Urinary bladder (tissue), 4 donors: ENCODE data around the gene PPEF1. TPM values are rescaled to one million over a fixed set of nuclear protein-coding genes. Genes with fewer than 3 reads are reported as not detected.
"Not testable (repeated sequence)": the region's sequence is repeated elsewhere in the genome, so short reads cannot be mapped to it uniquely, and the experiment has no call there.

Experiments
- DNase-seq: peaks from one replicate; pipeline ENCODE4 v3.0.0-alpha.2; 2015; ENCODE audit errors: extremely low spot score
- H3K27ac ChIP-seq: one replicate; pipeline ENCODE4 v1.5.1; 2013; ENCODE audit warnings: low read depth, mild to moderate bottlenecking, moderate library complexity
- H3K36me3 ChIP-seq: one replicate; pipeline ENCODE4 v1.6.1; 2013; ENCODE audit warnings: mild to moderate bottlenecking, moderate library complexity; ENCODE audit not compliant: insufficient read depth
- H3K4me1 ChIP-seq: one replicate; pipeline ENCODE4 v1.6.1; 2013; ENCODE audit warnings: mild to moderate bottlenecking, moderate library complexity; ENCODE audit not compliant: insufficient read depth
- H3K4me3 ChIP-seq: one replicate; pipeline ENCODE4 v1.5.1; 2013; ENCODE audit warnings: low read depth, low read length
- WGBS: extraction: QIAGEN DNeasy Blood & Tissue Kit; methylation state at CpG from one replicate; pipeline ENCODE4 v1.1.7; 2013; 5-methylcytosine and 5-hydroxymethylcytosine counted together
- polyA plus RNA-seq: library from polyadenylated mRNA; stranded (reverse); fragments of 200-250 nt; gene quantifications from one replicate; pipeline ENCODE4 v1.2.3, GENCODE V29; 2013
- total RNA-seq: library from RNA; depleted of rRNA; stranded (reverse); fragments of >200 nt; gene quantifications from one replicate; pipeline ENCODE4 v1.2.3, GENCODE V29; 2014
- donor health status: healthy with polysubstance abuse.
- donor health status: healthy.

The PPEF1 gene
- total and polyA plus RNA-seq, 2 donors, result 0.15 to 0.95 TPM

- no peaks in the 10 kb centered on the region for H3K36me3 ChIP-seq
- no peak overlapping the region for H3K27ac ChIP-seq
- no peaks in the 10 kb centered on the region for H3K4me1 ChIP-seq
- H3K4me3 ChIP-seq, result no peak overlapping the region
- no peak for DNase-seq
Observed at GRCh38 chrX:18792828-18793227, 85.4 kb downstream of the PPEF1 start.

- Histone ChIP-seq H3K27ac (no peak overlapping the region), H3K36me3 (no peaks in the 10 kb centered on the region), H3K4me1 (no peaks in the 10 kb centered on the region), H3K4me3 (no peak overlapping the region)
- no peak for DNase-seq
- WGBS, result 19% methylated on average over 7 of the region's 7 CpGs
Observed at GRCh38 chrX:18793601-18794089, 86.2 kb downstream of the PPEF1 start.

GRCh38 chrX:18797141-18797540 is 89.7 kb downstream of the PPEF1 start:
- no peak for DNase-seq
- 77% methylated on average over 2 of the region's 2 CpGs for WGBS

DNA sequence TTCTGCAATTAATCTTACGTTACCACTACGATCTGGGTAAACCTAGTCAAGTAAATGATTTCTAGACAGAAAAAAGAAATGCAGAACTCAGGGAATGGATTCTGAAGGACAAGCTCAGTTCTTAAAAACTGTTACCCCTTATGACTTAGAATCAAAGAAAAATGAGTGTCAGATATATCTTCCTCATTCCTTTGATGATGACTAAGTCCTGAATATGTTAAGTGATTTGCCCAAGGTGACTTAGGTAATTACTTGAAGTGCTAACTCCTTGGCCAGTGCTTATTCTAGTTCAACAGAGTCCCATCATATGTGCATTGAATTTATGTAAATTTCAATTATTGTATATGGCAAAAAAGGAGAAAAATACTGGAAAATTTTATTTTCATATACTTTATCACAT is 92.5 kb downstream of the PPEF1 start:
- no peak overlapping the region for H3K4me3 ChIP-seq
- 42% methylated on average over 2 of the region's 2 CpGs for WGBS
- no peak for DNase-seq
- H3K27ac ChIP-seq, result no peak overlapping the region
- no peaks in the 10 kb centered on the region for H3K4me1 ChIP-seq
- H3K36me3 ChIP-seq, result no peaks in the 10 kb centered on the region

More at GRCh38 chrX:18797141-18797540, 89.7 kb downstream of the PPEF1 start:
- H3K4me3 ChIP-seq, result no peak overlapping the region
- no peaks in the 10 kb centered on the region for H3K4me1 ChIP-seq
- H3K27ac ChIP-seq, result no peak overlapping the region
- H3K36me3 ChIP-seq, result no peaks in the 10 kb centered on the region

- H3K4me1 ChIP-seq, result no peaks in the 10 kb centered on the region
- no peak overlapping the region for H3K4me3 ChIP-seq
- DNase-seq, result no peak
- no peaks in the 10 kb centered on the region for H3K36me3 ChIP-seq
- no peak overlapping the region for H3K27ac ChIP-seq
Observed at GRCh38 chrX:18809641-18810040, 102.2 kb downstream of the PPEF1 start.

GRCh38 chrX:18810416-18810815 is 103.0 kb downstream of the PPEF1 start:
- no peaks in the 10 kb centered on the region for H3K4me1 ChIP-seq
- DNase-seq, result no peak
- 74% methylated on average over 2 of the region's 2 CpGs for WGBS
- H3K4me3 ChIP-seq, result no peak overlapping the region
- no peak overlapping the region for H3K27ac ChIP-seq
- H3K36me3 ChIP-seq, result no peaks in the 10 kb centered on the region

- Histone ChIP-seq H3K27ac (no peak overlapping the region), H3K36me3 (no peaks in the 10 kb centered on the region), H3K4me1 (no peaks in the 10 kb centered on the region), H3K4me3 (no peak overlapping the region)
- no peak for DNase-seq
- WGBS, result 63% methylated on average over 2 of the region's 2 CpGs
Observed at GRCh38 chrX:18825375-18825774, 117.9 kb downstream of the PPEF1 start.

DNA sequence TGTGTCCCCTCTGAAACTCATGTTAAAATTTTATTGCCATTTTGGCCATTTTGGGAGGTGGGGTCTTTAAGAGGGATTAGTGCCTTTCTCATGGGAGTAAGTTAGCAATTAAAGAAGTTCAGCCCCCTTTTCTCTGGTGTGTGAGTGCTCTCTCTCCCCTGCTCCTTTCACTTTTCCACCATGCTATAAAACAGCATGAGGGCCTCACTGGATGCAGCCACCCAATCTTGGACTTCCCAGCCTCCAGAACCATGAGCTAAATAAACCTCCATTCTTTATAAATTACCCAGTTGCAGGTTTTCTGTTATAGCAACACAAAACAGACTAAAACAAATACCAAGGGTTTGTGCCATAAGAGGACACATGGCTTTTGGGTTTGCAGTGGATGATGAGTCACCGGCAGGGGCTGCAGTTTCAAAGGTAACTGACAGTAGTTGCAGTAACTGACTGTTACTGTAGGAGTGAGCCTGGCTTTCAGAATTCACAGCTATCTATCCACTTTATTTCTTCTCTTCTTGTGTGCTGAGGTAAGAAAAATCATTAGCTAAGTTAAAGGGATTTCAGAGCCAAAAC is 121.5 kb downstream of the PPEF1 start:
- Histone ChIP-seq H3K27ac (no peak overlapping the region), H3K4me3 (no peak overlapping the region), H3K36me3 (no peaks in the 10 kb centered on the region), H3K4me1 (no peaks in the 10 kb centered on the region)
- DNase-seq, result no peak
- WGBS, result 97% methylated on average over 1 of the region's 1 CpG

- no peaks in the 10 kb centered on the region for H3K36me3 ChIP-seq
- DNase-seq, result no peak
- WGBS, result 64% methylated on average over 22 of the region's 22 CpGs
- H3K4me1 ChIP-seq, result no peaks in the 10 kb centered on the region
- no peak overlapping the region for H3K27ac ChIP-seq
- H3K4me3 ChIP-seq, result no peak overlapping the region
Observed at GRCh38 chrX:18833071-18833731, 125.8 kb downstream of the PPEF1 start.

DNA sequence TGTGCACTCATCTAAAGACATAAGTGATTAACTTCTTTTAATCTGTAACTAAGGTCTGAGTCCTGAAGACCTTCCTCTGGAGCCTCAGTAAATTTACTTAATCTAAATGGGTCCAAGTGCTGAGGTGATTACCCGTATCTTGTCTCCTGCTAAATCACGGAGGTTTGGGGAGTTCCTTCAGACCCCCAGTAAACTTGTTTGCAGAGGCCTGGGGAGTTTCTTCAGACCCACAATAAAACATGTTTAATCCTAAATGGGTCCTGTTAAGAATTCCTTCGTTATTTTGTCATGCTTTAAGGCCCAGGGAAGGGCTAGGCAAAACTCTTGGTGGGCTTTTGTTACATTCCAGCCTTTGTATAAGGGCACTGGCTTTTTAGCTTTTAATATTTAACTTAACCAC is 140.5 kb downstream of the PPEF1 start:
- DNase-seq, H3K4me1 ChIP-seq, H3K27ac ChIP-seq, H3K36me3 ChIP-seq, H3K4me3 ChIP-seq: not testable (repeated sequence)
- 78% methylated on average over 3 of the region's 3 CpGs for WGBS

DNA sequence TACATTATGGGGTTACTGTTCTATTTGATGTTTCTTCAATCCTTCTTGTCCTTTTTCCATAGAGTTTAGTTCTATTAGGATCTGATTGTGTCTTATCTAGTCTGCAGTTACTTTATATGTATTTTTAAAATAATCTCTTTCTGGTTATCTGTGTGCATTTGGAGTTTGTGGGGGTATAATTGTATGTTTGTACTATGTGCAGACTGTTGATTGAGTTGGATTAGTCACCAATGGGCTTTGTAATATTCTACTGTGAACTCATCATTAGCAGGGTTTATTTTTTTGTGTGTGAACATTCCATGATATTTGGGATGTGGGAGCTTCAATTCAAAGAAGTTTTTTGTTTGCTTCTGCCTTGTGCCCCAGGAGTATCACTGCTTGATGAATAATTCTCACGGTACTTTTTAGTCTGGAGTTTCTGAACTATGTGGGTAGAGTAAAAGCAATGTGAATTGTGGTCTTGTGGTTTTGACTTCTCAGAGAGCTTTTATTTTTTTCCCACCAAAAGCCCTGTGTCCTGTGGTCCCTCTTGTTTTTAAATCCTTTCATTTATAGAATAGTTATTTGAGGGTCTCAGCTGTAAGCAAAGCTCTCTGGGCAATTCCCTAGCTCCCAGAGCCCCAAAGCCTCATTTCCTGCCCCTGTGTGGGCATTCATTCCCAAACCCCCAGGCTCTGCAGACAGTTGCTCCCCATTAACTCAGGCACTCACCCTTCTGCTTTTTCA is 148.6 kb downstream of the PPEF1 start:
- WGBS, result 65% methylated on average over 1 of the region's 1 CpG
- DNase-seq, result no peak
- Histone ChIP-seq H3K27ac (no peak overlapping the region), H3K4me3 (no peak overlapping the region), H3K36me3 (no peaks in the 10 kb centered on the region), H3K4me1 (no peaks in the 10 kb centered on the region)

DNA sequence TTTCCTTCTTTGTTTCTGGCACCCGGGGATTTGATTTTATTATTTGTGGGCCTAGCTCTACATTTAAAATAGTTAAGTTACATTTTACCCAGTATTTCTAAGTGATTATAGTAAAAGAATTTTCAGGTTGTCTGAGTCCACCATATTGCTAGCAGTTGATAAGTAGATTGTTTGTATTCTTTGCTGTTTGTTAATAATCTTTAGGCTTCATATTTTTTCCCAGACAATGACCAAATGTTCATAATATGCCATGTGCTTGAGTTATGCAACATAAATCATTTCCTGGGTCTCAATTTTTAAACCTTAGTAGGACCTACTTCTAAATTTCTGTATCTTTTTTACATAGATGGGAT is 149.2 kb downstream of the PPEF1 start:
- Histone ChIP-seq H3K27ac (no peak overlapping the region), H3K4me1 (no peaks in the 10 kb centered on the region), H3K36me3 (no peaks in the 10 kb centered on the region), H3K4me3 (no peak overlapping the region)
- no peak for DNase-seq
- 42% methylated on average over 1 of the region's 1 CpG for WGBS

GRCh38 chrX:18861511-18861910 is 154.1 kb downstream of the PPEF1 start:
- no peak overlapping the region for H3K27ac ChIP-seq
- 75% methylated on average over 5 of the region's 5 CpGs for whole genome bisulfite sequencing
- H3K36me3 ChIP-seq, result no peaks in the 10 kb centered on the region
- H3K4me3 ChIP-seq, result no peak overlapping the region
- H3K4me1 ChIP-seq, result no peaks in the 10 kb centered on the region
- DNase-seq, result no peak

- H3K4me1 ChIP-seq, result no peaks in the 10 kb centered on the region
- H3K4me3 ChIP-seq, result no peak overlapping the region
- DNase-seq, result no peak
- 93% methylated on average over 15 of the region's 15 CpGs for WGBS
- no peaks in the 10 kb centered on the region for H3K36me3 ChIP-seq
- no peak overlapping the region for H3K27ac ChIP-seq
Observed at GRCh38 chrX:18864390-18864920, 157.0 kb downstream of the PPEF1 start.
